ENCODE results near the gene KLF11.

DNA sequence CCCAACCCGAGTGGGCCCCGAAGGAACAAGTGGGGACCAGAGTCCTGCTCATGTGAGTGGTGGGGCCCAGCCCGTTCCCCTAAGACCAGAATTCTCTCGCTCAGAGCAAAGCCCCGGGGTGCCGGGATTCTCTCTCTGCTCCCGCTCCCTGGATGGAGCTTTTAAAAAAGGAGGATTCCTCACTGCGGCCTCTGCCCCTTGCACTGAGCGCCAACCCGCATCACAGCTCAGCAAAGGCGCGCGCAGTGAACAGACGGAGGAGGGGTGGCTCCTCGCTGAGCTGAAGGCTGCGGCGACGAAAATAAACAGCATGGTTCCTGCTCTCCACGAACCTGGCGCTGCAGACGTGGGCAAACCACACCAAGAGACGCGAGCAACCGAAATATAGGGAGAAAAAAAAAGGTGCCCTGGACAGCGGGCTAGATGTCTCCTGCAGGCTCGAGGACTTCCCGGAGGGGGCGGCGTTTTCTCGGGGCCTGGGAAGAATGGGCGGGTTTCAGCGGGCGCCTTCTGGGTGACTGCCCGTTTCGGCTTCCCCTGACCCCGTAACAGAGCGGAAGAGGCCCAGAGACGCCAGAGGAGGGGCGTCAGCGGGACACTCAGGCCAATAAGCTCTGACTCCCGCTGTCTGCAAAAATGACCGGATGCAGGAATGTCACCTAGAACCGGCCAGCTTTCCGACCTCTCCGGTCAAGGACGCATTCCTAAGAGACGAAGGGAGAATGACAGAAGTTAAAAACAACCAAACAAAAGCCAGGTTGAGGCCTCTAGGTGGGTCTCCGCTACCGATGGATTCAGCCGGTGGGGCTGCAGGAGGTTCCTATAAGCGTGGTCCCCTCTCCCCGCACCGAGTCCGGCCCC, 819 bp upstream of the KLF11 start:
- TF ChIP-seq, protein P1, sequence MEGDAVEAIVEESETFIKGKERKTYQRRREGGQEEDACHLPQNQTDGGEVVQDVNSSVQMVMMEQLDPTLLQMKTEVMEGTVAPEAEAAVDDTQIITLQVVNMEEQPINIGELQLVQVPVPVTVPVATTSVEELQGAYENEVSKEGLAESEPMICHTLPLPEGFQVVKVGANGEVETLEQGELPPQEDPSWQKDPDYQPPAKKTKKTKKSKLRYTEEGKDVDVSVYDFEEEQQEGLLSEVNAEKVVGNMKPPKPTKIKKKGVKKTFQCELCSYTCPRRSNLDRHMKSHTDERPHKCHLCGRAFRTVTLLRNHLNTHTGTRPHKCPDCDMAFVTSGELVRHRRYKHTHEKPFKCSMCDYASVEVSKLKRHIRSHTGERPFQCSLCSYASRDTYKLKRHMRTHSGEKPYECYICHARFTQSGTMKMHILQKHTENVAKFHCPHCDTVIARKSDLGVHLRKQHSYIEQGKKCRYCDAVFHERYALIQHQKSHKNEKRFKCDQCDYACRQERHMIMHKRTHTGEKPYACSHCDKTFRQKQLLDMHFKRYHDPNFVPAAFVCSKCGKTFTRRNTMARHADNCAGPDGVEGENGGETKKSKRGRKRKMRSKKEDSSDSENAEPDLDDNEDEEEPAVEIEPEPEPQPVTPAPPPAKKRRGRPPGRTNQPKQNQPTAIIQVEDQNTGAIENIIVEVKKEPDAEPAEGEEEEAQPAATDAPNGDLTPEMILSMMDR (IDR thresholded peaks at IDR 0.05), result peak in 1 of 3 experiments; percentile 17
- TF ChIP-seq POLR2A (IDR thresholded peaks at IDR 0.05), result no peak

Data from vagina (tissue), 2 donors.